Stomach smooth muscle (tissue), 2 donors: ENCODE data around the gene TAF11L14.

Source experiments
- H3K27ac ChIP-seq: one replicate; pipeline ENCODE4 v1.7.0; 2013; ENCODE audit warnings: mild to moderate bottlenecking, low read length, inconsistent platforms
- H3K27me3 ChIP-seq, 2 donors: one replicate each; pipeline ENCODE4 v1.7.0; 2013; ENCODE audit warnings: low read length in 2 of 2; ENCODE audit not compliant: insufficient read depth in 2 of 2, control insufficient read depth in 1 of 2
- H3K36me3 ChIP-seq, 2 donors: one replicate each; pipeline ENCODE4 v1.7.0; 2013; ENCODE audit warnings: low read length in 2 of 2; ENCODE audit not compliant: control insufficient read depth in 2 of 2, insufficient read depth in 2 of 2
- H3K4me1 ChIP-seq: one replicate; pipeline ENCODE4 v1.7.0; 2013; ENCODE audit warnings: low read length; ENCODE audit not compliant: control insufficient read depth, insufficient read depth
- H3K4me3 ChIP-seq, 2 donors: one replicate each; pipeline ENCODE4 v1.7.0; 2013; ENCODE audit warnings: low read length in 2 of 2
- H3K9ac ChIP-seq, 2 donors: one replicate each; pipeline ENCODE4 v1.7.0; 2013; ENCODE audit warnings: low read length in 2 of 2, mild to moderate bottlenecking in 1 of 2
- H3K9me3 ChIP-seq, 2 donors: one replicate each; pipeline ENCODE4 v1.7.0; 2013; ENCODE audit warnings: low read length in 2 of 2; ENCODE audit not compliant: control insufficient read depth in 2 of 2
- donor health status: healthy.
- donor health status: Pancreatic carcinoma.

Gene TAF11L14

DNA sequence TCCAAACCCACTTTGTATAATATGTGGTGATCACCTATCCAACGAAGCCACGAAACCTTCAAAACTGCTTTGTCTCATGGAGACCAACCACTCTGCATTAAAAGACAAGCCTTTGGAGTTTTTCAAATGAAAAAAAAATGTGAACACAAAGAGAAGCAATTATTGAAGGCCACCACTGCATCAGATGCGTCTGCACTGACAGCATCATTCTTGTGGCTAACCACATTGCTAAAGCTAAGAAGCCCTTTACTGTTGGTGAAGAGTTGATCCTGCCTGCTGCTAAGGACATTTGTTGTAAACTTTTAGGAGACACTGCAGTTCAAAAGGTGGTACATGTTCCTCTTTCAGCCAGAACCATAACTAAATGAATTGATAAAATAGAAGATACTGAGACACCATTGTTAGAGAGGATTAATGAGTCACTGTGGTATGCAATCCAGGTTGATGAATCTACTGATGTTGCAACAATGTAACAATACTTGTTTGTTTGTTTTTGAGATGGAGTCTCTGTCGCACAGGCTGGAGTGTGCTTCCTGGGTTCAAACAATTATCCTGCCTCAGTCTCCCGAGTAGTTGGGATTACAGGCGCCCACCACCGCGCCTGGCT, 45.4 kb downstream of the TAF11L14 start:
- Histone ChIP-seq H3K4me3 (no peak overlapping the region), H3K4me1 (no peaks in the 10 kb centered on the region), H3K27ac (no peak overlapping the region), H3K9me3 (no peaks in the 10 kb centered on the region), H3K36me3 (no peaks in the 10 kb centered on the region), H3K9ac (no peak overlapping the region), H3K27me3 (no peaks in the 10 kb centered on the region)

DNA sequence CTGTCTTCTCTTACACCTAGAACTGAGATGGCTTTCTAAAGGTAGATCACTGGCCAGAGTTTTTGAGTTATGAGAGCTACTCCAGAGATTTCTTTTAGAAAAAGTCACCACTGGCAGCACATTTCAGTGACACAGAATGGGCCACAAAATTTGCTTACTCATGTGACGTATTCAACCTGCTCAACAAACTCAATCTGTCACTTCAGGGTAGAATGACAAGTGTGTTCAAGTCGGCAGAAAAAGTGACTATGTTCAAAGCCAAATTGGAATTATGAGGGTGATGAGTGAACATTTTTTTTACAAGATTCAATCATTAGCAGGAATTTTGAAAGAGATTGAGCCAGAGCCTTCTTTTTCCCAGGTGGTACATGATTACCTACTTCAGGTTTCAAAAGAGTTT, 46.5 kb downstream of the TAF11L14 start:
- no peak overlapping the region for H3K27ac ChIP-seq
- no peak overlapping the region for H3K9ac ChIP-seq
- H3K27me3 ChIP-seq: no peaks in the 10 kb centered on the region
- H3K4me1 ChIP-seq: no peaks in the 10 kb centered on the region
- H3K36me3 ChIP-seq: no peaks in the 10 kb centered on the region
- no peaks in the 10 kb centered on the region for H3K9me3 ChIP-seq
- H3K4me3 ChIP-seq: no peak overlapping the region
